ENCODE results near the gene MAP2K7.

MAP2K7 gene

GRCh38 chr19:7883105-7883504 is 20.6 kb upstream of the MAP2K7 start:
- TF ChIP-seq EZH2 (IDR thresholded peaks at IDR 0.05; ENCODE audit: borderline replicate concordance, low read depth, low read length, severe bottlenecking) = no peak
- TF ChIP-seq, protein P1, sequence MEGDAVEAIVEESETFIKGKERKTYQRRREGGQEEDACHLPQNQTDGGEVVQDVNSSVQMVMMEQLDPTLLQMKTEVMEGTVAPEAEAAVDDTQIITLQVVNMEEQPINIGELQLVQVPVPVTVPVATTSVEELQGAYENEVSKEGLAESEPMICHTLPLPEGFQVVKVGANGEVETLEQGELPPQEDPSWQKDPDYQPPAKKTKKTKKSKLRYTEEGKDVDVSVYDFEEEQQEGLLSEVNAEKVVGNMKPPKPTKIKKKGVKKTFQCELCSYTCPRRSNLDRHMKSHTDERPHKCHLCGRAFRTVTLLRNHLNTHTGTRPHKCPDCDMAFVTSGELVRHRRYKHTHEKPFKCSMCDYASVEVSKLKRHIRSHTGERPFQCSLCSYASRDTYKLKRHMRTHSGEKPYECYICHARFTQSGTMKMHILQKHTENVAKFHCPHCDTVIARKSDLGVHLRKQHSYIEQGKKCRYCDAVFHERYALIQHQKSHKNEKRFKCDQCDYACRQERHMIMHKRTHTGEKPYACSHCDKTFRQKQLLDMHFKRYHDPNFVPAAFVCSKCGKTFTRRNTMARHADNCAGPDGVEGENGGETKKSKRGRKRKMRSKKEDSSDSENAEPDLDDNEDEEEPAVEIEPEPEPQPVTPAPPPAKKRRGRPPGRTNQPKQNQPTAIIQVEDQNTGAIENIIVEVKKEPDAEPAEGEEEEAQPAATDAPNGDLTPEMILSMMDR (IDR thresholded peaks at IDR 0.05; ENCODE audit: borderline replicate concordance, extremely low read depth, low read length, poor library complexity, severe bottlenecking) = no peak
- H2AFZ ChIP-seq (ENCODE audit: low read depth, low read length) = no peak overlapping the region
- H3K27ac ChIP-seq (ENCODE audit: low read length) = no peak overlapping the region
- H3K4me2 ChIP-seq (ENCODE audit: insufficient read depth, low read length) = no peak overlapping the region
- no peak overlapping the region for H3K4me3 ChIP-seq (ENCODE audit: low read depth in 1 of 2, low read length in 2 of 2)
- no peak overlapping the region for H3K9ac ChIP-seq (ENCODE audit: low read depth, low read length)
- H3K79me2 ChIP-seq (ENCODE audit: insufficient read depth, low read length) = no peaks in the 10 kb centered on the region
- DNase-seq (no peak), ATAC-seq (ENCODE audit: insufficient read depth, low read depth) (no peak)
- H3K27me3 ChIP-seq (ENCODE audit: insufficient read depth, low read length, poor library complexity) = no peaks in the 10 kb centered on the region
- no peaks in the 10 kb centered on the region for H3K9me3 ChIP-seq (ENCODE audit: insufficient read depth, low read length, severe bottlenecking)
- peaks cover 3% of the 10 kb centered on the region; the same call in 1 of the 2 replicates for H3K4me1 ChIP-seq (ENCODE audit: insufficient read depth, low read length)
- H3K36me3 ChIP-seq (ENCODE audit: insufficient read depth, low read length) = no peaks in the 10 kb centered on the region
- no peaks in the 10 kb centered on the region for H4K20me1 ChIP-seq (ENCODE audit: insufficient read depth, low read length)

GRCh38 chr19:7883796-7884570 is 19.7 kb upstream of the MAP2K7 start:
- TF ChIP-seq EZH2 (IDR thresholded peaks at IDR 0.05; ENCODE audit: borderline replicate concordance, low read depth, low read length, severe bottlenecking) = no peak
- TF ChIP-seq, protein P1 (IDR thresholded peaks at IDR 0.05; ENCODE audit: borderline replicate concordance, extremely low read depth, low read length, poor library complexity, severe bottlenecking) = no peak

GRCh38 chr19:7885818-7886217 is 17.9 kb upstream of the MAP2K7 start:
- Histone ChIP-seq H3K4me1 (ENCODE audit: insufficient read depth, low read length) (peaks cover 4% of the 10 kb centered on the region), H3K36me3 (ENCODE audit: insufficient read depth, low read length) (no peaks in the 10 kb centered on the region), H3K79me2 (ENCODE audit: insufficient read depth, low read length) (no peaks in the 10 kb centered on the region), H3K4me2 (ENCODE audit: insufficient read depth, low read length) (no peak overlapping the region), H3K9ac (ENCODE audit: low read depth, low read length) (no peak overlapping the region), H3K9me3 (ENCODE audit: insufficient read depth, low read length, severe bottlenecking) (no peaks in the 10 kb centered on the region), H2AFZ (ENCODE audit: low read depth, low read length) (no peak overlapping the region), H3K27ac (ENCODE audit: low read length) (no peak overlapping the region), H4K20me1 (ENCODE audit: insufficient read depth, low read length) (no peaks in the 10 kb centered on the region), H3K4me3 (ENCODE audit: low read depth in 1 of 2, low read length in 2 of 2) (no peak overlapping the region), H3K27me3 (ENCODE audit: insufficient read depth, low read length, poor library complexity) (no peaks in the 10 kb centered on the region)
- no peak for TF ChIP-seq EZH2 (IDR thresholded peaks at IDR 0.05; ENCODE audit: borderline replicate concordance, low read depth, low read length, severe bottlenecking)
- TF ChIP-seq, protein P1 (IDR thresholded peaks at IDR 0.05; ENCODE audit: borderline replicate concordance, extremely low read depth, low read length, poor library complexity, severe bottlenecking) = no peak
- DNase-seq (no peak), ATAC-seq (ENCODE audit: insufficient read depth, low read depth) (no peak)

More at GRCh38 chr19:7883796-7884570, 19.7 kb upstream of the MAP2K7 start:
- no peaks in the 10 kb centered on the region for H3K79me2 ChIP-seq (ENCODE audit: insufficient read depth, low read length)
- no peak overlapping the region for H3K27ac ChIP-seq (ENCODE audit: low read length)
- H3K9me3 ChIP-seq (ENCODE audit: insufficient read depth, low read length, severe bottlenecking) = no peaks in the 10 kb centered on the region
- no peak overlapping the region for H2AFZ ChIP-seq (ENCODE audit: low read depth, low read length)
- no peaks in the 10 kb centered on the region for H3K36me3 ChIP-seq (ENCODE audit: insufficient read depth, low read length)
- ATAC-seq (ENCODE audit: insufficient read depth, low read depth) = no peak
- H3K4me2 ChIP-seq (ENCODE audit: insufficient read depth, low read length) = no peak overlapping the region
- H3K9ac ChIP-seq (ENCODE audit: low read depth, low read length) = no peak overlapping the region
- H3K27me3 ChIP-seq (ENCODE audit: insufficient read depth, low read length, poor library complexity) = no peaks in the 10 kb centered on the region
- no peak overlapping the region for H3K4me3 ChIP-seq (ENCODE audit: low read depth in 1 of 2, low read length in 2 of 2)
- no peaks in the 10 kb centered on the region for H4K20me1 ChIP-seq (ENCODE audit: insufficient read depth, low read length)
- peaks cover 3% of the 10 kb centered on the region; the same call in 1 of the 2 replicates for H3K4me1 ChIP-seq (ENCODE audit: insufficient read depth, low read length)
- no peak for DNase-seq

Measured in DND-41 (cell line).